Colon (tissue), 2 donors: ENCODE data around the gene ARID1B.

ENCODE experiments used
- FAIRE-seq: peaks from 2 replicates; lab custom pipeline; 2012; peaks lifted over from hg19 to GRCh38; lab: Jason Lieb, UNC
- donor health status: control.
- donor health status: control.

Gene ARID1B

DNA sequence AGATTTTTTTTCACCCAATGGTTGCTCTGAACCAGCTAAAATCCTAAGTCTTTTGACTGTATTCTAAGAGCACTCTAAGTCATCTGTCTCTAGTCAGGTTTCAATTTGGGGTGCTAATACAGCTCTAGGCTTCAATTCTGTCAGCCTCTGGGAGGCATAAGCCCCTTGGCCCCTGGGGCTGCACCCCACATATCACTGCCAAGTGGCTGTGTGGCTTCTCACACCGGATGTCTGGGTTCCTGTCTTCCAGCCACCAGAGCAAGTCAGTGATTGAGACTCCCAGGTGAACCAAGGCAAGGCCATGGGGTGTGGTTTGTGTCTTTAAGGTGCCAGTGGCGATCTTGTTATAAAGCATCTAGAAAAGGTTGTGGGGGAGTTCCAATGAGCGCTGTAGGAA is 409.6 kb downstream of the ARID1B start:
- no peak for FAIRE-seq

DNA sequence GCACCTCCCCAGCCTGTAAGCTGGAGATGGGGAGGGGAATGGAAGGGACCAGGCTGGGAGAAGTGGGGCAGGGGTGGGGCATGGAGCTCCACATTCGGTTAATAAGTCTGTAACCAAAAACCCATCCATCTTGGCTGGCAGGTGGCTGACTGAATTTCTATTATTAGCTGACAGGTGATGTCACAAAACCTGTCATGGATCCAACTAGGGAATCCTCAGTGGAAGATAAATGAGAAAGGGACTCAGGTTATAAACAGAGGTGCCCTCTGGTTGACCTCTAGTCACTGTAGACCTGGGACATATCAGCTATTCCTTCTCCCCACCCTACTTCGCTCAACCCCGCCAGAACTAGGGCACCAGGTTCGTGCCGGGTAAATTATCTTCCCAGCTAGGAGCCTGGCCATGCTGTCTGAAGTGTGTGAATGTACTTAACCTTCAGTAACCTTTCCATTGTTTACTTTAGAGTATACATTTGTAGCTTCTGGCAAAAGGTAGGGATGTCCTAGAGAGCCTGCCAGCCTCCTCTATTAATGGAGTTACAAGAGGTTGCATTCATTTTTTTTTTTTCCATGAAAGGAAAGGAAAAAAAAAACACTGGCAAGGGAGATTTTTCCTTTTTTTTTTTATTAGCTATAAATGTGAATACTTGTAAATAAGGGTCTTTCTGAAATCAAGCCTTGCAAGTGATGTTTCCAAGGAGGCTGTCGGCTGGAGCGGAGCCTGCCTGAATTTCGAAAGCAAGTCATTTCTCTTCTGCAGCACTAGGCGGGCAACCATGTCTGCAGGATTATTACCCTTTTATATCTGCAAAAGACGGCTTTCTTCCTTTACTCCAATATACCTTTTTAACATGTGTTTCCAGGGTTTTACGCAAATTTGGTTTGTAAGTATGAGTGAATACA is 410.3 kb downstream of the ARID1B start:
- no peak for FAIRE-seq

DNA sequence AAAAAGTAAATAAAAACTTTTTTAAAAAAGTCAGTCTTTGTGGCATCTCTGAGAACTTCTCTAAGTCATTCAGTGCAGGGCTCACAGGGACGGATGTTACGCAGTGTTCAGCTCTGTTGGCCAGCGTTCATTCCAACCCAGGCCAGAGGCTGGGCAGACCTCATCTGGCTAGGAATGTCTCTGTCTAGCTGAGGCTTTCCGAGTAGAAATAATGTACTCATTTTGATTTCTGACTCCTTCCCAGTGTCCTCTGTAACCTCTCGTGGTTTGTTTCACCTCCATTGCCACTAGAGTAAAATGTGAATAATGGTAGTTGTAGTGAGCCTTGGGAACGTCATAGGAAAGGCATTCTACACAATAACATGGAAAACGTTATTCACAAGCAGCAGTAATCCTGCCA is 411.0 kb downstream of the ARID1B start:
- no peak for FAIRE-seq

DNA sequence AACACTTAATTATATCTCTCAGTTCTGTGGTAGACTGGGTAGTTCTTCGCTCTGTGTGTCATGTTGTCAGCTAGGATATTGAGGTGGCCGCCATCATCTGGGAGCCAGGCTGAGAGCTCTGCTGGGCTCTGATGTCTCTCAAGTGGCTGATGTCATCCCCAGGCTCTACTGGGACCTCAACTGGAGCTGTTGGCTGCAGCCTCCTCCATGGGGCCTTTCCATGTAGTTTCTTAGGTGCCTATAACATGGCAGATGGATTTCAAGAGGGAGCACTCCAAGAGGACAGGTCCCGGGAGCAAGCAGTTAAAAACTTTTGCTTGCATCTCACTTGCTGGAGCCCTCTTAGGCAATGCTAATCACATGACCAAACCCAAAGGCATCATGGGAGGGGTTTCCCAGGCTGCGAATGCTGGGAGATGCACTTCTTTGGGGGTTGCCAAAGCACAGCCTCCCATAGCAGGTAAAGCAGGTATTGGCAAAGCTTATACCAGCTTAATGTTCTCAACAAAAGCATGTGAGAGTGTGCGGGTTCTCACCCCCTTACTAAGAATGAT is 416.3 kb downstream of the ARID1B start:
- FAIRE-seq, result no peak

DNA sequence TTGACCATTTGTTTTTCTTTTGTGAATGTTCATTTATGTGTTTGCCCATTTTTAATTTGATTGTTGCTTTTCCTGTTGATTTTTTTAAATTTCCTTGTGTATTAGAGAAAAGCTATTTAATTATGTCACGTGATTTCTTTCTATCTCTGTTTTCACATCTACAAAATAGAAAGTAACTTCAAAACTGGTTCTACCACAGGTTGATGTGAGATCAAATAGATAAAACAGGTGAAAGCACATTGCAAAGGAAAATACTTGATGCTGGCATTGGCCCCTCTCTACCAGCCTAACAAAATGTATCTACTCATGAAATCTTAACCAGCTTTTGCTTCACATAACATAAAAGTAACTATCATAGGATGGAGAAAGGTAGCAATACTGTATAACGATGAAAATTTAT is 416.9 kb downstream of the ARID1B start:
- no peak for FAIRE-seq

DNA sequence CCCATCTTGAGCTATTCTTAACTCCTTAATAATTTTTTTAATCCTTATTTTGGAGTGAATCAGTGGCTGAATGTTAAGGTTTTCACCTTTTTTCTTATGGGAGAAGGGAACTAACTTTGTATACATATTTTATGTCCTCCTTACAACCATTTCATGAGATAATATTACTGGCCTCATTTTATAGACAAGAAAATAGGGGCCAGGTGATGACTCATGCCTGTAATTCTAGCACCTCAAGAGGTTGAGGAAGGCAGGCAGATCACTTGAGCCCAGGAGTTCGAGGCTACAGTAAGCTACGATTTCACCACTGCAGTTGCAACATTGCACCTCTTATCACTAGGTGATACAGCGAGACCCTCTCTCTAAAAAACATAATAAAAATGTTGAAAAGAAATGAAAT is 417.5 kb downstream of the ARID1B start:
- FAIRE-seq, result no peak

DNA sequence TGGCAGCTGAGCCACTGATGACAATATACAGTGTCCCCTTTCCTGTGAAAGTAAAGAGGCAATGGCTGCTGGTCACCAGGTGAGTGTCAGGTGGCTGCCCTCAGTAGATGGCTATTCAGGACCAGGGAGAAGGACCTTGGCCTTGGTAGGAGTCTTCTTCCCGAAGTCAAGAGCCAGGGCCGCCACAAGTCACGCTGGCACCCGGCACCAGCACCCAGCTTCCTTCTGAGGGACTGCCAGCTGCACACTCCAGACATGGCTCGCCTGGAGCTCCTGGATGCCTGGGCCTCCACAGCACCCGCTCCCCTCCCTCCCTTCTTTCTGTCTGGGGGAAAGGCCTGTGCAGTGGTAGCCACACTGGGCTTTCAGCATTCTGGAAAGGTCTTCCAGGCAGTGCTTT is 419.2 kb downstream of the ARID1B start:
- no peak for FAIRE-seq

DNA sequence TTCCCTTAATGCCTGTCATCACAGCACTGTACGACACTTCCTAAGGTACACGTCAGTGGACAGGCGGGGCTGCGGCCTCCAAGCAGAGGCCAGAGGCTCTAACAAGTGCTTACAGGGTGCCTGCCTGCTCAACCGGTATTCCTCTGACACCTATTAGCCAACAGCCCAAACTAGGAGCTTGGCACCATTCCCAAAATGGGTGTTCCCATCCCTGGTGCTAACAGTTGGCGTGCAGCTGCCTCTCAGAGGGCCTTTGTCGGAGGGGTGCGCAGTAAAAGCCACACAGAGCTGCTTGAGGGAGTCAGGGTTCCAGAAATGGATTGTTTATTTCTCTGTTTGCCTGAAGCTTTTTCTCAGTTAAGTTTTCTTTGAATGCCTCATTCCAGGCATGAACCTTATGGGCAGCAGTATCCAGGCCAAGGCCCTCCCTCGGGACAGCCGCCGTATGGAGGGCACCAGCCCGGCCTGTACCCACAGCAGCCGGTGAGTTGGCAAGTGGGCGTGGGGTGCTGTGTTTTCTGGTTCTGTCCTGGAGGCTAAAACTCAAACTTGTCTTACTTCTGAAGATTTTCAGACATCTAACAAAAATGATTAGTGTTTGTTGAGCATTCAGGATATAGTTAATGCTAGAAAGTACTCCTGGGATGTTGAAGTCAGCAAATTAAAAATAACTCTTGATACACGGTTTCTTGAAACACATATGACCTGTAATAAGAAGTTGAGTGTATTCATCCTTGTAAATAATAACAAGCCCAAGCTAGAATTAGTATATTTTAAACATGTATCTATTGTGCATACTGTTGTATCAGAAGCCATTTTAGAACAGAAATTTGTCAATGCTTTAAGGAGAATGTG is 421.5 kb downstream of the ARID1B start:
- no peak for FAIRE-seq

DNA sequence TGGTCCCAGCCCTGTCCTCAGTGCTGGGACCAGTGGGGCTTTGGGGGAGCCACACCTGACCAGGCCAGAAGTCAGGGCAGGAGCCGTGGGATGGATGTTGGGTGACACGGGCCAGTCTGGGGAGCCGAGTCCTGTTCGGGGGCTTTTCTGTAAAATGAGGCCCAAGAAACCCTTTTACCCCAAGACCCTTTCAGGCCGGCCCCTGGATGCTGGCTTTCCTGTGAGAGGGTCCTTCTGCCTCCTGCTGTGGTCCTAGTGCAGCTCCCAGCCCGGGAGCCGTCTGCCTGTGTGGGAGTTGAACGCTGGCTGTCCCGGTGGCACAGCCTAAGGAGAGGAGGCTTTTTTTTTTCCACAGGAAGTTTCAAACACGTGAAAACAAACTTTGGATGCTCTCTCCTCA is 422.9 kb downstream of the ARID1B start:
- no peak for FAIRE-seq

DNA sequence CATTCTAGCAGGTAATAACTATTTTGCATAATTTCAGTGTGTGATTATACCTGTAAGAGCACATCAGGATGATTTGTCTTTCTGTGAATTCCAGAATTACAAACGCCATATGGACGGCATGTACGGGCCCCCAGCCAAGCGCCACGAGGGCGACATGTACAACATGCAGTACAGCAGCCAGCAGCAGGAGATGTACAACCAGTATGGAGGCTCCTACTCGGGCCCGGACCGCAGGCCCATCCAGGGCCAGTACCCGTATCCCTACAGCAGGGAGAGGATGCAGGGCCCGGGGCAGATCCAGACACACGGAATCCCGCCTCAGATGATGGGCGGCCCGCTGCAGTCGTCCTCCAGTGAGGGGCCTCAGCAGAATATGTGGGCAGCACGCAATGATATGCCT is 423.4 kb downstream of the ARID1B start:
- FAIRE-seq, result no peak

DNA sequence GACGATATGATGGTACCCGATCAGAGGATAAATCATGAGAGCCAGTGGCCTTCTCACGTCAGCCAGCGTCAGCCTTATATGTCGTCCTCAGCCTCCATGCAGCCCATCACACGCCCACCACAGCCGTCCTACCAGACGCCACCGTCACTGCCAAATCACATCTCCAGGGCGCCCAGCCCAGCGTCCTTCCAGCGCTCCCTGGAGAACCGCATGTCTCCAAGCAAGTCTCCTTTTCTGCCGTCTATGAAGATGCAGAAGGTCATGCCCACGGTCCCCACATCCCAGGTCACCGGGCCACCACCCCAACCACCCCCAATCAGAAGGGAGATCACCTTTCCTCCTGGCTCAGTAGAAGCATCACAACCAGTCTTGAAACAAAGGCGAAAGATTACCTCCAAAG is 423.9 kb downstream of the ARID1B start:
- no peak for FAIRE-seq

DNA sequence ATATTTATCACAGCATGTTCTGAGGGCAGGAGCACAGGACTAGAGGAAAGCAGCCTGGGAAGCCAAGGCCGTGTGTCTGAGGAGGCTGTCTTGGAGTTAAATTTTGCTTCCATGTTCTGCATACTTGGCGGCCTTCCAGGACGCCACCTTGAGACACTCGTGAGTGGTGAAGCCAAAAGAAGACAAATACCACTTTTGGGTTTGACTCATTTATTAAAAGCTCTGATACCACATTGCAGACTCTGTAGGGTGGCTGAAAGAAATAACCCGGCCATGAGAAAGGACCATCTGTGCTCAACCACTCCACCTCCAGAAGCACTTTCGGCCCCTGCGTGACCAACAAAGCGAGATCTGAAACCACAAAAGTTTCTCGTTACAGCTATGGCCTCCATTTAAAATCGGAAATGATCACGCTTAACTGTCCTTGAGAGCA is 426.1 kb downstream of the ARID1B start:
- FAIRE-seq, result no peak

DNA sequence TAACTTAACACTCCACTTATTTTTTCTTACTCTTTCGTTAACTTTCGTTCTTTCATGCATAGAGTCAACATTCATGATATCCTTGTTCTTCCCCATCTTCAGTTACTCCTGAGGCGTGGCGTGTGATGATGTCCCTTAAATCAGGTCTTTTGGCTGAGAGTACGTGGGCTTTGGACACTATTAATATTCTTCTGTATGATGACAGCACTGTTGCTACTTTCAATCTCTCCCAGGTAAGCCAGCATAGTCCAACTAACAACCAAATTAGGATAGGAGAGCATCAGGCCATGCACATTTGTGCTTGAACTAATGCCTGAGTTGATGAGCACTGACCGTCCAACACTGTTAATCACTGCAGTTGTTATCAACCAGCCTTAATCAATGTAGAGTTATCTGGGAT is 426.6 kb downstream of the ARID1B start:
- no peak for FAIRE-seq

DNA sequence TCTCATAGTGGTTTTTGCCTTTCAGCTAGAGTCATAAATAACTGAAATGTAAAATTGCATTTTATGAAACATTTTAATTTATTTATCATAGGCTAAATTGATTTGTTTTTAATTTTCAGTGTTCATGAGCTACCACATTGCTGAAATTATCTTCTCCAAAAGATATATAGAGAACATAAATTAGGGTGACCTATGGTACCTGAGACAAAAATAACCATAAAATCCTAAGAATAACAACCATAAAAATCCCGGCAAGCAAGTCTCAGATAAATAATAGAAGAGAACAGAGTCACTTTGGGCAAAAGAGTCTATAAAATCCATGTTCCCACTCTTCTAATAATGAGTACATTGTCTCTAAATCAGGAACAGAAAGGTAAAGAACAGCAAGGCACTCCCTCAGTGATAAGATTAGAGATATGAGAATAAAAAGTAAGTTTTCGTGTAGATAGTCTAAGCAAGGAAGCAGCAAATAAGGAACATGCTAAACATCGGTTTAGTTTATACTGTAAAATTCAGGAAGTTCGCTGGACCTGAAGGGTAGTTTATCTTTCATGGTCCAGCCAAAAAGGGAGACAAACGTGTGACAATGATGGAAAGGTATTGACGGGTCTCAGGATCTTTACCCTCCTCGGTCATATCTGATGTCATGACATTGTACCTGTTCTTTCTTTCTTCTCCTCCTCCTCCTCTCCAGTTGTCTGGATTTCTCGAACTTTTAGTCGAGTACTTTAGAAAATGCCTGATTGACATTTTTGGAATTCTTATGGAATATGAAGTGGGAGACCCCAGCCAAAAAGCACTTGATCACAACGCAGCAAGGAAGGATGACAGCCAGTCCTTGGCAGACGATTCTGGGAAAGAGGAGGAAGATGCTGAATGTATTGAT is 428.5 kb downstream of the ARID1B start:
- no peak for FAIRE-seq

DNA sequence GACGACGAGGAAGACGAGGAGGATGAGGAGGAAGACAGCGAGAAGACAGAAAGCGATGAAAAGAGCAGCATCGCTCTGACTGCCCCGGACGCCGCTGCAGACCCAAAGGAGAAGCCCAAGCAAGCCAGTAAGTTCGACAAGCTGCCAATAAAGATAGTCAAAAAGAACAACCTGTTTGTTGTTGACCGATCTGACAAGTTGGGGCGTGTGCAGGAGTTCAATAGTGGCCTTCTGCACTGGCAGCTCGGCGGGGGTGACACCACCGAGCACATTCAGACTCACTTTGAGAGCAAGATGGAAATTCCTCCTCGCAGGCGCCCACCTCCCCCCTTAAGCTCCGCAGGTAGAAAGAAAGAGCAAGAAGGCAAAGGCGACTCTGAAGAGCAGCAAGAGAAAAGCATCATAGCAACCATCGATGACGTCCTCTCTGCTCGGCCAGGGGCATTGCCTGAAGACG is 429.2 kb downstream of the ARID1B start:
- no peak for FAIRE-seq

DNA sequence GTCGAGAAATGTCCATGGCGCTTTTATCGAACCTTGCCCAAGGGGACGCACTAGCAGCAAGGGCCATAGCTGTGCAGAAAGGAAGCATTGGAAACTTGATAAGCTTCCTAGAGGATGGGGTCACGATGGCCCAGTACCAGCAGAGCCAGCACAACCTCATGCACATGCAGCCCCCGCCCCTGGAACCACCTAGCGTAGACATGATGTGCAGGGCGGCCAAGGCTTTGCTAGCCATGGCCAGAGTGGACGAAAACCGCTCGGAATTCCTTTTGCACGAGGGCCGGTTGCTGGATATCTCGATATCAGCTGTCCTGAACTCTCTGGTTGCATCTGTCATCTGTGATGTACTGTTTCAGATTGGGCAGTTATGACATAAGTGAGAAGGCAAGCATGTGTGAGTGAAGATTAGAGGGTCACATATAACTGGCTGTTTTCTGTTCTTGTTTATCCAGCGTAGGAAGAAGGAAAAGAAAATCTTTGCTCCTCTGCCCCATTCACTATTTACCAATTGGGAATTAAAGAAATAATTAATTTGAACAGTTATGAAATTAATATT is 430.4 kb downstream of the ARID1B start:
- FAIRE-seq, result no peak

DNA sequence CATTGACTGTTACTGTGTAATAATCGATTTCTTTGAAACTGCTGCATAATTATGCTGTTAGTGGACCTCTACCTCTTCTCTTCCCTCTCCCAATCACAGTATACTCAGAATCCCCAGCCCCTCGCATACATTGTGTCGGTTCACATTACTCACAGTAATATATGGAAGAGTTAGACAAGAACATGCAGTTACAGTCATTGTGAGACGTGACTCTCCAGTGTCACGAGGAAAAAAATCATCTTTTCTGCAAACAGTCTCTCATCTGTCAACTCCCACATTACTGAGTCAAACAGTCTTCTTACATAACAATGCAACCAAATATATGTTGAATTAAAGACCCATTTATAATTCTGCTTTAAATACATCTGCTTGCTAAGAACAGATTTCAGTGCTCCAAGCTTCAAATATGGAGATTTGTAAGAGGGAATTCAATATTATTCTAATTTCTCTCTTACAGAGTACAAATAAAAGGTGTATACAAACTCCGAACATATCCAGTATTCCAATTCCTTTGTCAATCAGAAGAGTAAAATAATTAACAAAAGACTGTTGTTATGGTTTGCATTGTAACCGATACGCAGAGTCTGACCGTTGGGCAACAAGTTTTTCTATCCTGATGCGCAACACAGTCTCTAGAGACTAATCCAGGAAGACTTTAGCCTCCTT is 432.8 kb downstream of the ARID1B start:
- no peak for FAIRE-seq

DNA sequence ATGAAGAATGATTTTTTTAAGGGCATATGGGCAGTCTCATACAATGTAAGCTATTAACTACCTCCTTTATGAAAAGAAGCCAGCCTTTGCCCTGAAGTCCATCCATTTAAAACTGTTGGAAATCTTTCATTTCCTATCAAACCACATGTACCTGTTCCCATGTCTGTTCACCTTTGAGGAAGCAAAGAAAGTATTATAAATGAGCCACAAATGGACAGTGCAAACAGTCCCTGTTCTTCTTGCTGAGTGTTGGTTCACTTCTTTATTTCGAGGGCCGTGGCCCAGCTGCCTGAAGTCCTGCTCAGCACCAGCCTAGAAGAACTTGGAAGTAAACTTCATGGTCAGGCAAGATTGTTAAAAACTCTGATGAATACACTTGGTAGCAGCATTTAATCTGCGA is 433.8 kb downstream of the ARID1B start:
- FAIRE-seq, result no peak

DNA sequence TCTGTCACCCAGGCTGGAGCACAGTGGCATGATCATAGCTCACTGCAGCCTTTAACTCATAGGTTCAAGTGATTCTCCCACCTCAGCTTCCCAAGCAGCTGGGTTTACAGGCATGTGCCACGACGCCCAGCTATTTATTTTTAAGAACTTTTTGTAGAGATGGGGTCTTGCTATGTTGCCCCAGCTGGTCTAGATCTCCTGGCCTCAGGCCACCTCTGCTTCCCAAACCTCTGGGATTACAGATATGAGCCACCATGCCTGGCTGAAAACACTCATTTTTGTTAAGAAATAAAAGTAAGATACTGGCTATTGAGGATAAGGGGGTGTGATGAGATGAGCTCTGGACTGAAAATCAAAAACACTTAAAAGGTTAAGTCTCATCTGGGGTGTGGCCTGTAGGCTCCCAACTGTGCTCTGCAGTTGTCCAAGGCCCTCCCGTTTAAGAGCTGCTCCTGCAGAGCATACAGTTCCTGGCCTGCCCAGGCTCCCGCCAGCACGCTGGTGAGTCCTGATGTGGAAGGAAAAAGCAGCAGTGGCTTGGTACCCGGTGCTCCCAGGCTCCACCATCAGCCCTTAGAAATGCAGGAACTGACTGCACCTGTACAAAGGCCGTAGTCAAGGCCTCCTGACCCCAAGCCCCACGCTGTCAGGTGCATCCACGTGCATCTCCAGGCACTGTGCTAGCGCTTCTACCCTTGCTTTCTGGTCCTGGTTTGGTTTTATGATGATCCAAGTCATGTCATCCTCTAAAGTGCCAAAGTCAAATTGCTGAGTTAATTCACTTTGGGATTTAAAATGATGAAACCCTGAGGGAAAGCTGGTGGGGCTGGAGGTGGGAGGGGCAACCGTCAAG is 434.7 kb downstream of the ARID1B start:
- FAIRE-seq, result no peak

DNA sequence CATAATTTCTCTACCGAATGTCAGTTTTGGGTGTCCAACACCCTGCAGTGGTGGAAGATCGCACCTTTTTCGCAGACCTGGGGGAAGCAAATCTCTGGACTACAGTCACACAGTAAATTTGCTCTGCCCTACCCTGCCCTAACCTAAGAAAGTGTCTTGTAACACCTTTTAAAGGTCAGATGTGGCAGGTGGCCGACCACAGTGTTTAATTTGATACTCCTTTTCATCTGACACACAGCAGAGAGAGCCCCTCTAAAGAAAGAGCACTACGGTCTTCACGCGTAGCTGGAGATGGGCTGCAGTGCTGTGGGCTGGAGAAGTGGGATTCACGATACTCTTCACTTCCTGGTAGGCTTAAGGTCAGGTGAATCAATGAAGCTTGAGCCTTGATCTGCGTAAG is 436.2 kb downstream of the ARID1B start:
- no peak for FAIRE-seq
